Smooth muscle cell of the pulmonary artery (primary cell): Measurements from ENCODE around the gene ZC3H6. TPM values are rescaled to one million over a fixed set of nuclear protein-coding genes. Genes with fewer than 3 reads are reported as not detected.

Source experiments
- total RNA-seq: library from RNA; depleted of rRNA; stranded (reverse); fragments of >200 nt; gene quantifications from 2 replicates; pipeline ENCODE4 v1.2.3, GENCODE V29; 2014

The ZC3H6 gene
- 5.9 and 6.3 TPM in 2 replicates for total RNA-seq

GRCh38 chr2:112275311-112275886 is at the start of gene ZC3H6:
Gene ZC3H6, plus strand, starts transcription at chr2:112275597. Its CDS starts 398 bp downstream, at chr2:112275995.

GRCh38 chr2:112254466-112255240 is 20.7 kb upstream of the ZC3H6 start, which contains the start of gene ZC3H8:
Gene ZC3H8, minus strand, starts transcription at chr2:112255042. Its CDS starts 61 bp downstream, at chr2:112254981.

Other genes starting within 250 kb of the ZC3H6 start
- 29.4 and 49.3 TPM in 2 replicates for gene TMEM87B, start 220.3 kb upstream of the ZC3H6 start, total RNA-seq
- gene FBLN7, start 137.2 kb upstream of the ZC3H6 start, total RNA-seq: 7.5 and 17.7 TPM in 2 replicates
- gene ZC3H8, start 20.6 kb upstream of the ZC3H6 start, total RNA-seq: 5.9 and 7.4 TPM in 2 replicates
- 23.0 and 25.0 TPM in 2 replicates for gene RGPD8, start 158.0 kb downstream of the ZC3H6 start, total RNA-seq
- 32.3 and 40.9 TPM in 2 replicates for gene TTL, start 206.6 kb downstream of the ZC3H6 start, total RNA-seq